Adipocyte (in vitro differentiated cells): Measurements from ENCODE around the gene TPGS2.
"Not testable (repeated sequence)": the region's sequence is repeated elsewhere in the genome, so short reads cannot be mapped to it uniquely, and the experiment has no call there.

Experiments
- DNase-seq: peaks from one replicate; pipeline ENCODE4 v3.0.0-alpha.2; 2015; ENCODE audit warnings: low read depth
- H3K27me3 ChIP-seq: replicated peaks from 2 replicates; pipeline ENCODE4 v1.7.0; 2013; ENCODE audit warnings: mild to moderate bottlenecking, low read length, moderate library complexity; ENCODE audit not compliant: control insufficient read depth, insufficient read depth
- H3K36me3 ChIP-seq: 2 replicates; pipeline ENCODE4 v1.7.0; 2013; ENCODE audit warnings: low read length, mild to moderate bottlenecking, moderate library complexity; ENCODE audit not compliant: control insufficient read depth, insufficient read depth, severe bottlenecking
- H3K4me1 ChIP-seq: 2 replicates; pipeline ENCODE4 v1.7.0; 2013; ENCODE audit warnings: mild to moderate bottlenecking, low read length, moderate library complexity; ENCODE audit not compliant: control insufficient read depth, insufficient read depth
- H3K4me3 ChIP-seq: 2 replicates; pipeline ENCODE4 v1.7.0; 2013; ENCODE audit warnings: mild to moderate bottlenecking, low read length, moderate library complexity
- H3K9ac ChIP-seq: 2 replicates; pipeline ENCODE4 v1.7.0; 2013; ENCODE audit warnings: mild to moderate bottlenecking, low read length, moderate library complexity
- H3K9me3 ChIP-seq: 2 replicates; pipeline ENCODE4 v1.7.0; 2013; ENCODE audit warnings: mild to moderate bottlenecking, low read length, moderate library complexity; ENCODE audit not compliant: control insufficient read depth

TPGS2 gene

DNA sequence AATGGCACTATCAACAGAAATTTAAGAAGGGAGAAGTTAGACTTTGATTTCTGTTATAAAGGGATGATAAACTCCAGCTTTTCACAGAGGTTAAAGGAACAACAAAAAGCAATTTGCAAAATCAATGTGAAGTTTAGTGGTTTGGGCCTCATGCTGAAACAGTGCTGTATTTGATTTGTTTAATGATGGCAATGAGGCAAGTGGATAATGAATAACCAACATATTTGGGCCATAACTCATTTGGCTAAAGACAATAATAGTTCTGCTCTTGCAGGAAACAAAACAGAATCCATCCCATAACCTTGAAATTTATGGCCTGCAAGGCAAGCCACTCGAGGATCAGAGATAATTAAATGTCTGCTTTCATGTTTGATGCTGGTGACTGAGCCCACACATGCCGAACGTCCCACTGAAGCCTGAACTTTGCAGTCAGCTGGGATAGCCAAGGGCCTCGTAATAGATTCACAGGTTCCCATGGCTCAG, 56.5 kb downstream of the TPGS2 start:
- H3K9ac ChIP-seq = no peak overlapping the region
- no peaks in the 10 kb centered on the region for H3K27me3 ChIP-seq
- DNase-seq = peak; percentile 37
- peaks cover 16% of the 10 kb centered on the region for H3K4me1 ChIP-seq
- no peaks in the 10 kb centered on the region for H3K36me3 ChIP-seq
- no peaks in the 10 kb centered on the region for H3K9me3 ChIP-seq
- H3K4me3 ChIP-seq = no peak overlapping the region

DNA sequence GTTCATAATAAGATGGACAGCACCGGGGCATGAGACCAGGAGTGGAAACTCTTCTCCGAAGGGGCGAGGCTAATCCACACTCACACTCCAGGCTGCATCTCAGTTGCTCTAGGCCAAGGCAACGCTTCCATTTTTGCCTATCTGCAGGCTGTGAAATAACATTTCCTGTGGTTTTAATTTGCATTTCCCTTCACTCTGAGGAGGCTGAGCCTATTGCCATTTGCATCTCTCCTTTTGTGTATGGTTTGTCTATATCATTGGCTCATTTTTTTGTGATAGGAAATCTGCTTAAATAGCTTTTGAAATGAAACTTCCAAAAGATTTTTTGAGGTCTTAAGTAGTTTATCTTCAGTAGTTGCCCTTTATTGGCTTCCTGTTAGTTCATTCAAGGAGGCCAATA, 57.6 kb downstream of the TPGS2 start:
- Histone ChIP-seq H3K4me3 (no peak overlapping the region), H3K4me1 (peaks cover 16% of the 10 kb centered on the region), H3K9me3 (no peaks in the 10 kb centered on the region), H3K9ac (no peak overlapping the region), H3K27me3 (no peaks in the 10 kb centered on the region), H3K36me3 (no peaks in the 10 kb centered on the region)
- no peak for DNase-seq

DNA sequence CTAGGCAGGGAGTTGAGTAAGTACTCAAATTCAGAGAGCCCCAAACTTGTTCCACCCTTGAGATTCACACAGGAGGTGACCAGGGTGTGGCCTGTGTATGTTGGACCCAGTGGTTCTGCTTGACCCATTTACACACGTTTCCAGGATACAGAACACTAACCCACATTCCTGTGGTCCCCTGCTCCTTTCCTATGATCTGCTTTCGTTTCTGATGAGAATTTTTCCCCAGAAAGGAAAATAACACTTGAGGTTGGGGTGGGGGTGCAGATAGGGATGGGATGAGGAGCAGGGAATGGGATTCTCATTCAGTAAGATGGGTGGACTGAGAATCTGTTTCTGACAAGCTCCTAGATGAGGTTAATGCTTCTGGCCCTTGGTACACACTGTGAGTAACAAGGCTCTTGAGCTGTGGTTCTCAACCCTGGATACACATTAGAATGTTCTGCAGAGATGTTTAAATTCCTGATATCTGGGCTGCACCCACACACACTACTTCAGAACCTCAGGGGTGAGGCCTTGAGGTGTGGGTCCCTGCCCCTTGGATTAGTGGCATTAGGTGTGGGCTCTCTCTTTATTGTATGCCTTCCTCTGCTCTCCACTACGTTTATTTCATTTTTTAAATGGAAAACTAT, 58.4 kb downstream of the TPGS2 start:
- H3K4me3 ChIP-seq = no peak overlapping the region
- no peaks in the 10 kb centered on the region for H3K9me3 ChIP-seq
- peaks cover 16% of the 10 kb centered on the region for H3K4me1 ChIP-seq
- H3K36me3 ChIP-seq = no peaks in the 10 kb centered on the region
- no peak overlapping the region for H3K9ac ChIP-seq
- DNase-seq = no peak
- H3K27me3 ChIP-seq = no peaks in the 10 kb centered on the region

DNA sequence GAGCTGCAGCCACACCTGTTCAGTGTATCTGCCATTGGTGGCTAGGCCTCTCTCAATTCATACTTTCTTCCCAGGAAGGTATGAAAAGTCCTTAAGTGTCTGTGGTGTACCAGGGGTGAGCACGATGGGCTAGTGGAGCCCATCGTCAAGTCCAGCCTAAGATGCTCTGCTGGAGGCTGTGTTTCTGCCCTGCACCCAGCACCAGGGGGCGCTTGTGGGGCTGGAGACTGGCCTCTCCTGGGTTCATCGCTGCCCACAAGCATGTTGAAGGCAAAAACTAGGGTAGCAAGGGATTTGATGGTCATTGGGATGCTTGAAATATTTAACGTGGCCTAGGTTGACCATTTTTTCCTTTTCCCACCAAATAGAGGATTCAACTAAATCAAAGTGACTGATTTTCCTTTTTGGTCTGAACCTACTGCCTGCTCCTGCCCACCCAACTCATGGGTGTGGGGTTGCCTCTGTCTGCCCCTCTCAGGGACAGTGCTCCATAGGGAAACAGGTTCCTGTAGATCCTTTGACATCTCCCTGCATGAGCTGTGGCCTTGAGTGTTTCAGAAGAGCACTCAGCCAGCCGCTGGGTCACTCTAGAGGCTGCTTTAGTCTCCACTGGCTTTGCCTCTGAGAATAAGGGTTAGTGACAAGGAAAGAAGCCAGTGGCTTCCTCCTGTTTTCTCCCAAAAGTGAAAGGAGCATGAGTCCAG, 59.0 kb downstream of the TPGS2 start:
- Histone ChIP-seq H3K4me3 (no peak overlapping the region), H3K36me3 (no peaks in the 10 kb centered on the region), H3K4me1 (peaks cover 16% of the 10 kb centered on the region), H3K9me3 (no peaks in the 10 kb centered on the region), H3K9ac (no peak overlapping the region), H3K27me3 (no peaks in the 10 kb centered on the region)
- no peak for DNase-seq

DNA sequence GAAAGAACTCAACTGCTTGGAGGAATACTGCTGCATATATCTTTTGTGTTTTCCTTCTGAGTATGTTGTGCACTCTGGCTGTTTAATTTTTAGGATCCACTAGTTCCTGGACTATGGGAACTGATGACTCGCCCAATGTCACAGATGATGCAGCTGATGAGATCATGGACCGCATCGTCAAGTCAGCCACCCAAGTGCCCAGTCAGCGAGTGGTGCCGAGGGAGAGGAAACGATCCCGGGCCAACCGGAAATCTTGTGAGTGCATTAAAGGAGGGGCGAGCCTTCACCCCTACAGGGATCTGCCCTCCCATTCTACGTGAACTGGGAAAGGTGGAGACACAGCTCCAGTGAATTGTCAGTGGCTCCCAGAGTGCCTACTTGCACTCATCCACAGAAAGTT, 59.6 kb downstream of the TPGS2 start:
- Histone ChIP-seq H3K4me1 (peaks cover 16% of the 10 kb centered on the region), H3K36me3 (no peaks in the 10 kb centered on the region), H3K9ac (no peak overlapping the region), H3K4me3 (no peak overlapping the region), H3K9me3 (no peaks in the 10 kb centered on the region), H3K27me3 (no peaks in the 10 kb centered on the region)
- no peak for DNase-seq

DNA sequence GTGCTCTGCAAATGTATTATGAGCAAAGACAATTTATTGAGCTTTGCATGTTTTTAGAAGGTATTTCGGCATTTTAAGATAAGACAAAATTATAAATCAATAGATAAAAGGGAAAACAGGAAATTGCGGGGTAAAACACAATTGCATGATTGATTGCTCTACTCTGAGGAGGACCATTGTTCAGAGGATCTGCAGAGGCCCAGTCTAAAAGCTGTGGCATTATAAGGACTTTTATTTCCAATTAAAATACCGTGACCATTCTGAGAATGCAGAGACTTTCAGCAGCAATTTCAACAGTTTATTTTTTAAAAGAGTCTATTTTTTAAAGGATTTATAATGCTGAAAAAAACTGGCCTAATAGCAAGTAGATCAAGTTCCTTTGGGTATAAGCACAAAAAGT, 62.0 kb downstream of the TPGS2 start:
- Histone ChIP-seq H3K27me3 (no peaks in the 10 kb centered on the region), H3K36me3 (no peaks in the 10 kb centered on the region), H3K4me1 (peaks cover 8% of the 10 kb centered on the region), H3K4me3 (no peak overlapping the region), H3K9ac (no peak overlapping the region), H3K9me3 (no peaks in the 10 kb centered on the region)
- DNase-seq = no peak

DNA sequence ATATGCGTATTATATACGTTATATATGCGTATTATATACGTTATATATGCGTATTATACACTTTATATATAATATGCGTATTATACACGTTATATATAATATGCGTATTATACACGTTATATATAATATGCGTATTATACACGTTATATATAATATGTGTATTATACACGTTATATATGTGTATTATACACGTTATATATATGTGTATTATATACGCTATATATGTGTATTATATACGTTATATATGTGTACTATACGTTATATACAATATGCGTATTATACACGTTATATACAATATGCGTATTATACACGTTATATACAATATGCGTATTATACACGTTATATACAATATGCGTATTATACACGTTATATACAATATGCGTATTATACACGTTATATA, 65.8 kb downstream of the TPGS2 start:
- not testable (repeated sequence) for H3K27me3 ChIP-seq, H3K4me3 ChIP-seq, H3K9ac ChIP-seq, H3K9me3 ChIP-seq, DNase-seq, H3K4me1 ChIP-seq, H3K36me3 ChIP-seq

DNA sequence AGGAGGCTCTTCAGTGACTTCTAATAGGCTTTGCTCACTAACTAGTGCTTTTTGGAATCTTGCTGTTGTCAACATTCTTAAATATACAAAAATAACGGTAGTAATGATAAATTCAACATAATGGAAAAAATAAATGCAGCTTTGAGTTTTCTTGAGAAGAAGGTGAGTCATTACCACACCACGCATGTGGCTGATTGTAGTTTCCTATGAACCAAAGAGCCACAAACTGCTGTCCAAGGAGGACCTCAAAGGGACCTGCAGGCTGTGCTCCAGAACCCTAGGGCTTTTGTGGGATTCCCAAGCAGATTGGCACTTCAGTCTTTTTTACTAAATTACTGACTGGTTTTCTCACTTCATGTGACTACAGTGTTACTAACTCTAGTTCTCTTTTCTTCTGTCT, 66.7 kb downstream of the TPGS2 start:
- no peak overlapping the region for H3K4me3 ChIP-seq
- peaks cover 7% of the 10 kb centered on the region for H3K4me1 ChIP-seq
- H3K9me3 ChIP-seq = no peaks in the 10 kb centered on the region
- no peak overlapping the region for H3K9ac ChIP-seq
- no peak for DNase-seq
- no peaks in the 10 kb centered on the region for H3K27me3 ChIP-seq
- no peaks in the 10 kb centered on the region for H3K36me3 ChIP-seq

DNA sequence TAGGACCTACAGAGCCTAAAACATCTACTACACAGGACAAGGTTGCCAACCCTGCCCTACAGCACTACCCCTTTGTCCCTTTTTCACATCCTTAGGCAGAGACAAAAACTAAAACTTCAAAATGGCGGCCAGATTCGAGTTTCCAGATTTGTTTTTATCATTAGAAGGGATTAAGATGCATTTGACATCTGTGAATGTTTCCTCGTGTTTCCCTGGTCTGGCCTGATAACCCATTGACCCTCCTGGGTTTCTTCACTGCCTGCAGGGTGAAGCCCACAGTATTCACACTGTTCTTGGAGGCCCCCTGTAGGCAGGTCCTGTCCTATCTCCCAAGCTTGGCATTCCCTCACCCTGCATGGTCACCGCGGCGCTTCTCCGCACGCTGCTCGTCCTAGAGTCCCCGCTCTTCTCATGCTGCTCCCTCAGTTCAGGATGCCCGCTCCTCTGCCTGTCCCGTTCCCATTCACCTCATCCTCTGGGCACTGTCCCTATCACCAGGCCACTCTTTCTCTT, 67.6 kb downstream of the TPGS2 start:
- no peak overlapping the region for H3K9ac ChIP-seq
- peaks cover 16% of the 10 kb centered on the region for H3K4me1 ChIP-seq
- no peaks in the 10 kb centered on the region for H3K27me3 ChIP-seq
- H3K9me3 ChIP-seq = no peaks in the 10 kb centered on the region
- H3K36me3 ChIP-seq = no peaks in the 10 kb centered on the region
- no peak overlapping the region for H3K4me3 ChIP-seq
- DNase-seq = no peak

DNA sequence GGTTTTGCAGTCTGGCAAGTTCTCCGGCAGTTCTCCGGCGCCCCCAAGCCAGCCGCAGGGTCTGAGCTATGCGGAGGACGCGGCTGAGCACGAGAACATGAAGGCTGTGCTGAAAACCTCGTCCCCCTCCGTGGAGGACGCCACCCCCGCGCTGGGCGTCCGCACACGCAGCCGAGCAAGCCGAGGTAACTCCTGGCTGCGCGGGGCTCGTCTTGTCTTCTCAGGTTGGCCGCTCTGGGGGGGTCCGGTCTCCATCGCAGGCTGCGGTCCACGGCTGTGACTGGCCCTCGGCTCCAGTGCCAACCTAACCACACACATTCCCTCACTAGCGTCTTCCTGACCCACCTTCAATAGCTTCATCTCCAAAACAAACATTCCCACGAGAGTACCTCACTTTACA, 68.2 kb downstream of the TPGS2 start:
- Histone ChIP-seq H3K36me3 (no peaks in the 10 kb centered on the region), H3K4me3 (no peak overlapping the region), H3K27me3 (no peaks in the 10 kb centered on the region), H3K9me3 (no peaks in the 10 kb centered on the region), H3K9ac (no peak overlapping the region), H3K4me1 (peaks cover 22% of the 10 kb centered on the region)
- no peak for DNase-seq

DNA sequence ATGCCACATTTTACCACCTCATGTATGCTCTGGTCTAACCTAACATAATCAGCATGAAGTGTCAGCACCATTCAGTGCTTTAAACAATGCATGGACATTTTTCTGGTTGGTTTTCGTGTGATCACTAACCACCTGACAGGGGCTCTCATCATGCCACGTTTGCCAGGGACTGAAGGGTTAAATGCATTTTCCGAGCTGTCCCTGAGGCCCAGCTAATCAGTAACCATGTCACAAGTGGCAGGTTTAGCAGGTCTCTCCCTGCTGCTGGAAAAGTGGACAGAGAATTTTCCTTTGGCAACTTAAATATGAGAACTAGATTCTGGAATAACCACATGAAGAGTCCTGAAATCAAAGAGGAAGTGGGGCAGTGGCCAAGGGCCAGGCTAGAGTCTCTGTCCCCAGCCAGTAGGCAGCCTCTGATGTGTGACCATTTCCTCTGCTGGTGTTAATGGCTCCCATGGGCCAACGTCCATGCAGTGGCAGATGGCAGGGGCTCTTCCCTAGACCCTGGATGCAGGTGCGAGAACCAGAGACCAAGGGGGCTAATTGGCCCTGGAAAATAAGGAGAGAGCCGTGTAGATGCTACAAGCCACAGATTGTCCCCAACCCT, 69.5 kb downstream of the TPGS2 start:
- Histone ChIP-seq H3K4me3 (no peak overlapping the region), H3K27me3 (no peaks in the 10 kb centered on the region), H3K36me3 (no peaks in the 10 kb centered on the region), H3K4me1 (peaks cover 24% of the 10 kb centered on the region), H3K9ac (no peak overlapping the region), H3K9me3 (no peaks in the 10 kb centered on the region)
- DNase-seq = no peak
